ENCODE measurements around the gene ARL6IP4. TPM values are rescaled to one million over a fixed set of nuclear protein-coding genes. Genes with fewer than 3 reads are reported as not detected.

Gene ARL6IP4
- total and polyA plus RNA-seq, 10 of the 15 experiments (the other 5 are each of a cell fraction or from before 2014, with no cell fraction given): 2.5 to 320 (median 188) TPM

DNA sequence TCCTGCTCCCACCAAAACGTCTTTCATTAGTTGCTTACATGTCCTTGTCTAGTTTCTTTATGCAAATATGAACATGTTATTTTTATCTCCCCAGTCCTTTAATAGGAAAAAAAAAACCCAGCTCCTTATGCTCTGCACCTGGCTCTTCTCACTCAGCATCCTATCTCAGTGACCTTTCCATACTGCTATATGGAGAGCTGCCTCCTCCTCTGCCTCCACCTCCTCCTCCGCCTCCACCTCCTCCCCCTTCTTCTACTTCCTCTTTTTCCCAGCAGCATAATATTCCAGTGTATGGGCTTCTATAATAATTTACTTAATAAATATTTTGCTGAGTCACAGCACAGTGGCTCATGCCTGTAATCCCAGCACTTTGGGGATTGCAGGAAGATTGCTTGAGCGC lies 45.8 kb upstream of the ARL6IP4 start (continued):
- TF ChIP-seq, protein P1, sequence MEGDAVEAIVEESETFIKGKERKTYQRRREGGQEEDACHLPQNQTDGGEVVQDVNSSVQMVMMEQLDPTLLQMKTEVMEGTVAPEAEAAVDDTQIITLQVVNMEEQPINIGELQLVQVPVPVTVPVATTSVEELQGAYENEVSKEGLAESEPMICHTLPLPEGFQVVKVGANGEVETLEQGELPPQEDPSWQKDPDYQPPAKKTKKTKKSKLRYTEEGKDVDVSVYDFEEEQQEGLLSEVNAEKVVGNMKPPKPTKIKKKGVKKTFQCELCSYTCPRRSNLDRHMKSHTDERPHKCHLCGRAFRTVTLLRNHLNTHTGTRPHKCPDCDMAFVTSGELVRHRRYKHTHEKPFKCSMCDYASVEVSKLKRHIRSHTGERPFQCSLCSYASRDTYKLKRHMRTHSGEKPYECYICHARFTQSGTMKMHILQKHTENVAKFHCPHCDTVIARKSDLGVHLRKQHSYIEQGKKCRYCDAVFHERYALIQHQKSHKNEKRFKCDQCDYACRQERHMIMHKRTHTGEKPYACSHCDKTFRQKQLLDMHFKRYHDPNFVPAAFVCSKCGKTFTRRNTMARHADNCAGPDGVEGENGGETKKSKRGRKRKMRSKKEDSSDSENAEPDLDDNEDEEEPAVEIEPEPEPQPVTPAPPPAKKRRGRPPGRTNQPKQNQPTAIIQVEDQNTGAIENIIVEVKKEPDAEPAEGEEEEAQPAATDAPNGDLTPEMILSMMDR (IDR thresholded peaks at IDR 0.05 in 2 of 3, conservative IDR thresholded peaks at IDR 0.05 in 1 of 3; ENCODE audit: control insufficient read depth in 2 of 3, extremely low read depth in 1 of 3, insufficient read depth in 1 of 3, low read depth in 3 of 3, low read length in 3 of 3): no peak
- TF ChIP-seq POLR2A (IDR thresholded peaks at IDR 0.05; ENCODE audit: low read depth, low read length) (no peak), KDM1A (IDR thresholded peaks at IDR 0.05; ENCODE audit: borderline replicate concordance) (no peak), CBFB (IDR thresholded peaks at IDR 0.05; ENCODE audit: low read depth) (no peak), NRF1 (conservative IDR thresholded peaks at IDR 0.05; ENCODE audit: low read depth, low read length) (no peak), RUNX3 (IDR thresholded peaks at IDR 0.05; ENCODE audit: low read length) (peak; percentile 25; the same call in 1 of the 2 replicates), SRF (IDR thresholded peaks at IDR 0.05; ENCODE audit: low read depth in 2 of 2, low read length in 2 of 2) (no peak), FOXK2 (IDR thresholded peaks at IDR 0.05) (no peak), NR2C2 (IDR thresholded peaks at IDR 0.05; ENCODE audit: borderline replicate concordance, control insufficient read depth, insufficient read length, low read depth) (no peak), TCF12 (IDR thresholded peaks at IDR 0.05; ENCODE audit: low read depth, low read length) (0 out of 2 replicates have a peak, but pooled peaks have one; percentile 53), ZZZ3 (IDR thresholded peaks at IDR 0.05; ENCODE audit: control insufficient read depth, insufficient read length, low read depth) (no peak)
- TF ChIP-seq, protein P2, sequence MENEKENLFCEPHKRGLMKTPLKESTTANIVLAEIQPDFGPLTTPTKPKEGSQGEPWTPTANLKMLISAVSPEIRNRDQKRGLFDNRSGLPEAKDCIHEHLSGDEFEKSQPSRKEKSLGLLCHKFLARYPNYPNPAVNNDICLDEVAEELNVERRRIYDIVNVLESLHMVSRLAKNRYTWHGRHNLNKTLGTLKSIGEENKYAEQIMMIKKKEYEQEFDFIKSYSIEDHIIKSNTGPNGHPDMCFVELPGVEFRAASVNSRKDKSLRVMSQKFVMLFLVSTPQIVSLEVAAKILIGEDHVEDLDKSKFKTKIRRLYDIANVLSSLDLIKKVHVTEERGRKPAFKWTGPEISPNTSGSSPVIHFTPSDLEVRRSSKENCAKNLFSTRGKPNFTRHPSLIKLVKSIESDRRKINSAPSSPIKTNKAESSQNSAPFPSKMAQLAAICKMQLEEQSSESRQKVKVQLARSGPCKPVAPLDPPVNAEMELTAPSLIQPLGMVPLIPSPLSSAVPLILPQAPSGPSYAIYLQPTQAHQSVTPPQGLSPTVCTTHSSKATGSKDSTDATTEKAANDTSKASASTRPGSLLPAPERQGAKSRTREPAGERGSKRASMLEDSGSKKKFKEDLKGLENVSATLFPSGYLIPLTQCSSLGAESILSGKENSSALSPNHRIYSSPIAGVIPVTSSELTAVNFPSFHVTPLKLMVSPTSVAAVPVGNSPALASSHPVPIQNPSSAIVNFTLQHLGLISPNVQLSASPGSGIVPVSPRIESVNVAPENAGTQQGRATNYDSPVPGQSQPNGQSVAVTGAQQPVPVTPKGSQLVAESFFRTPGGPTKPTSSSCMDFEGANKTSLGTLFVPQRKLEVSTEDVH (IDR thresholded peaks at IDR 0.05; ENCODE audit: low read depth, partially characterized antibody): no peak
- TF ChIP-seq, protein P3, sequence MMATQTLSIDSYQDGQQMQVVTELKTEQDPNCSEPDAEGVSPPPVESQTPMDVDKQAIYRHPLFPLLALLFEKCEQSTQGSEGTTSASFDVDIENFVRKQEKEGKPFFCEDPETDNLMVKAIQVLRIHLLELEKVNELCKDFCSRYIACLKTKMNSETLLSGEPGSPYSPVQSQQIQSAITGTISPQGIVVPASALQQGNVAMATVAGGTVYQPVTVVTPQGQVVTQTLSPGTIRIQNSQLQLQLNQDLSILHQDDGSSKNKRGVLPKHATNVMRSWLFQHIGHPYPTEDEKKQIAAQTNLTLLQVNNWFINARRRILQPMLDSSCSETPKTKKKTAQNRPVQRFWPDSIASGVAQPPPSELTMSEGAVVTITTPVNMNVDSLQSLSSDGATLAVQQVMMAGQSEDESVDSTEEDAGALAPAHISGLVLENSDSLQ (IDR thresholded peaks at IDR 0.05): no peak
- TF ChIP-seq, protein P4, sequence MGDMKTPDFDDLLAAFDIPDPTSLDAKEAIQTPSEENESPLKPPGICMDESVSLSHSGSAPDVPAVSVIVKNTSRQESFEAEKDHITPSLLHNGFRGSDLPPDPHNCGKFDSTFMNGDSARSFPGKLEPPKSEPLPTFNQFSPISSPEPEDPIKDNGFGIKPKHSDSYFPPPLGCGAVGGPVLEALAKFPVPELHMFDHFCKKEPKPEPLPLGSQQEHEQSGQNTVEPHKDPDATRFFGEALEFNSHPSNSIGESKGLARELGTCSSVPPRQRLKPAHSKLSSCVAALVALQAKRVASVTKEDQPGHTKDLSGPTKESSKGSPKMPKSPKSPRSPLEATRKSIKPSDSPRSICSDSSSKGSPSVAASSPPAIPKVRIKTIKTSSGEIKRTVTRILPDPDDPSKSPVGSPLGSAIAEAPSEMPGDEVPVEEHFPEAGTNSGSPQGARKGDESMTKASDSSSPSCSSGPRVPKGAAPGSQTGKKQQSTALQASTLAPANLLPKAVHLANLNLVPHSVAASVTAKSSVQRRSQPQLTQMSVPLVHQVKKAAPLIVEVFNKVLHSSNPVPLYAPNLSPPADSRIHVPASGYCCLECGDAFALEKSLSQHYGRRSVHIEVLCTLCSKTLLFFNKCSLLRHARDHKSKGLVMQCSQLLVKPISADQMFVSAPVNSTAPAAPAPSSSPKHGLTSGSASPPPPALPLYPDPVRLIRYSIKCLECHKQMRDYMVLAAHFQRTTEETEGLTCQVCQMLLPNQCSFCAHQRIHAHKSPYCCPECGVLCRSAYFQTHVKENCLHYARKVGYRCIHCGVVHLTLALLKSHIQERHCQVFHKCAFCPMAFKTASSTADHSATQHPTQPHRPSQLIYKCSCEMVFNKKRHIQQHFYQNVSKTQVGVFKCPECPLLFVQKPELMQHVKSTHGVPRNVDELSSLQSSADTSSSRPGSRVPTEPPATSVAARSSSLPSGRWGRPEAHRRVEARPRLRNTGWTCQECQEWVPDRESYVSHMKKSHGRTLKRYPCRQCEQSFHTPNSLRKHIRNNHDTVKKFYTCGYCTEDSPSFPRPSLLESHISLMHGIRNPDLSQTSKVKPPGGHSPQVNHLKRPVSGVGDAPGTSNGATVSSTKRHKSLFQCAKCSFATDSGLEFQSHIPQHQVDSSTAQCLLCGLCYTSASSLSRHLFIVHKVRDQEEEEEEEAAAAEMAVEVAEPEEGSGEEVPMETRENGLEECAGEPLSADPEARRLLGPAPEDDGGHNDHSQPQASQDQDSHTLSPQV (IDR thresholded peaks at IDR 0.05): no peak
- TF ChIP-seq, protein P5, sequence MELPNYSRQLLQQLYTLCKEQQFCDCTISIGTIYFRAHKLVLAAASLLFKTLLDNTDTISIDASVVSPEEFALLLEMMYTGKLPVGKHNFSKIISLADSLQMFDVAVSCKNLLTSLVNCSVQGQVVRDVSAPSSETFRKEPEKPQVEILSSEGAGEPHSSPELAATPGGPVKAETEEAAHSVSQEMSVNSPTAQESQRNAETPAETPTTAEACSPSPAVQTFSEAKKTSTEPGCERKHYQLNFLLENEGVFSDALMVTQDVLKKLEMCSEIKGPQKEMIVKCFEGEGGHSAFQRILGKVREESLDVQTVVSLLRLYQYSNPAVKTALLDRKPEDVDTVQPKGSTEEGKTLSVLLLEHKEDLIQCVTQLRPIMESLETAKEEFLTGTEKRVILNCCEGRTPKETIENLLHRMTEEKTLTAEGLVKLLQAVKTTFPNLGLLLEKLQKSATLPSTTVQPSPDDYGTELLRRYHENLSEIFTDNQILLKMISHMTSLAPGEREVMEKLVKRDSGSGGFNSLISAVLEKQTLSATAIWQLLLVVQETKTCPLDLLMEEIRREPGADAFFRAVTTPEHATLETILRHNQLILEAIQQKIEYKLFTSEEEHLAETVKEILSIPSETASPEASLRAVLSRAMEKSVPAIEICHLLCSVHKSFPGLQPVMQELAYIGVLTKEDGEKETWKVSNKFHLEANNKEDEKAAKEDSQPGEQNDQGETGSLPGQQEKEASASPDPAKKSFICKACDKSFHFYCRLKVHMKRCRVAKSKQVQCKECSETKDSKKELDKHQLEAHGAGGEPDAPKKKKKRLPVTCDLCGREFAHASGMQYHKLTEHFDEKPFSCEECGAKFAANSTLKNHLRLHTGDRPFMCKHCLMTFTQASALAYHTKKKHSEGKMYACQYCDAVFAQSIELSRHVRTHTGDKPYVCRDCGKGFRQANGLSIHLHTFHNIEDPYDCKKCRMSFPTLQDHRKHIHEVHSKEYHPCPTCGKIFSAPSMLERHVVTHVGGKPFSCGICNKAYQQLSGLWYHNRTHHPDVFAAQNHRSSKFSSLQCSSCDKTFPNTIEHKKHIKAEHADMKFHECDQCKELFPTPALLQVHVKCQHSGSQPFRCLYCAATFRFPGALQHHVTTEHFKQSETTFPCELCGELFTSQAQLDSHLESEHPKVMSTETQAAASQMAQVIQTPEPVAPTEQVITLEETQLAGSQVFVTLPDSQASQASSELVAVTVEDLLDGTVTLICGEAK (IDR thresholded peaks at IDR 0.05; ENCODE audit: borderline replicate concordance): no peak

All from GM12878 (cell line).